Measurements from ENCODE around the gene DERA.

The DERA gene

GRCh38 chr12:15918066-15918465 lies 6.9 kb downstream of the DERA start:
- Histone ChIP-seq H2BK12ac (ENCODE audit: low read length) (no peak overlapping the region), H3K9ac (ENCODE audit: low read depth, low read length, poor library complexity) (no peak overlapping the region), H3K9me3 (replicated peaks in 1 of 2; ENCODE audit: control insufficient read depth in 2 of 2, insufficient read depth in 1 of 2, low read depth in 1 of 2, low read length in 2 of 2) (peaks cover 0 to 2% of the 10 kb centered on the region in 2 donors), H2BK120ac (ENCODE audit: low read depth, low read length) (no peak overlapping the region), H4K8ac (ENCODE audit: low read depth, low read length) (no peak overlapping the region), H3K18ac (ENCODE audit: low read length) (peak overlapping the region; percentile 77), H3K36me3 (replicated peaks in 1 of 2; ENCODE audit: control insufficient read depth in 2 of 2, insufficient read depth in 2 of 2, low read length in 2 of 2) (peaks cover 0 to 8% of the 10 kb centered on the region in 2 donors), H4K91ac (ENCODE audit: low read depth, low read length, poor library complexity) (no peak overlapping the region), H3K14ac (ENCODE audit: low read length) (no peak overlapping the region), H3K4me3 (ENCODE audit: low read length in 2 of 2) (no peak overlapping the region), H2BK5ac (ENCODE audit: low read length) (no peak overlapping the region), H2BK15ac (ENCODE audit: low read length) (no peak overlapping the region), H3K4me1 (ENCODE audit: control insufficient read depth in 2 of 2, insufficient read depth in 1 of 2, low read depth in 1 of 2, low read length in 2 of 2) (peaks cover 8 to 13% of the 10 kb centered on the region in 2 donors), H2AK5ac (ENCODE audit: low read depth, low read length) (no peak overlapping the region), H3K4me2 (ENCODE audit: insufficient read depth, low read length, poor library complexity, severe bottlenecking) (no peak overlapping the region), H3K27ac (replicated peaks; ENCODE audit: low read length) (no peak overlapping the region), H3K79me1 (ENCODE audit: low read depth, low read length) (no peaks in the 10 kb centered on the region), H3K27me3 (ENCODE audit: control insufficient read depth in 3 of 3, insufficient read depth in 3 of 3, low read depth in 1 of 3, low read length in 3 of 3) (no peaks in the 10 kb centered on the region), H3K4ac (ENCODE audit: low read length) (no peak overlapping the region), H2AFZ (ENCODE audit: low read length) (no peak overlapping the region), H3K23ac (ENCODE audit: low read depth, low read length, poor library complexity) (no peak overlapping the region)
- DNase-seq (ENCODE audit: low spot score) = no peak
- WGBS, 2 donors (ENCODE audit: extremely low coverage in 2 of 2, insufficient read length in 2 of 2, insufficient replicate concordance in 1 of 2) = no CpG with 5 or more reads among the region's 7 CpGs

- Histone ChIP-seq H4K8ac (ENCODE audit: low read depth, low read length) (no peak overlapping the region), H2BK120ac (ENCODE audit: low read depth, low read length) (no peak overlapping the region), H3K4me2 (ENCODE audit: insufficient read depth, low read length, poor library complexity, severe bottlenecking) (no peak overlapping the region), H3K27ac (replicated peaks; ENCODE audit: low read length) (no peak overlapping the region), H3K79me1 (ENCODE audit: low read depth, low read length) (no peaks in the 10 kb centered on the region), H2AK5ac (ENCODE audit: low read depth, low read length) (no peak overlapping the region), H3K4me1 (ENCODE audit: control insufficient read depth in 2 of 2, insufficient read depth in 1 of 2, low read depth in 1 of 2, low read length in 2 of 2) (peaks cover 8 to 13% of the 10 kb centered on the region in 2 donors), H3K36me3 (replicated peaks in 1 of 2; ENCODE audit: control insufficient read depth in 2 of 2, insufficient read depth in 2 of 2, low read length in 2 of 2) (peaks cover 0 to 8% of the 10 kb centered on the region in 2 donors), H2AFZ (ENCODE audit: low read length) (no peak overlapping the region), H2BK15ac (ENCODE audit: low read length) (no peak overlapping the region), H4K91ac (ENCODE audit: low read depth, low read length, poor library complexity) (no peak overlapping the region), H2BK5ac (ENCODE audit: low read length) (no peak overlapping the region), H3K4me3 (ENCODE audit: low read length in 2 of 2) (no peak overlapping the region), H3K23ac (ENCODE audit: low read depth, low read length, poor library complexity) (no peak overlapping the region), H3K9me3 (replicated peaks in 1 of 2; ENCODE audit: control insufficient read depth in 2 of 2, insufficient read depth in 1 of 2, low read depth in 1 of 2, low read length in 2 of 2) (peaks cover 0 to 2% of the 10 kb centered on the region in 2 donors), H3K4ac (ENCODE audit: low read length) (no peak overlapping the region), H3K14ac (ENCODE audit: low read length) (no peak overlapping the region), H3K18ac (ENCODE audit: low read length) (no peak overlapping the region), H3K27me3 (ENCODE audit: control insufficient read depth in 3 of 3, insufficient read depth in 3 of 3, low read depth in 1 of 3, low read length in 3 of 3) (no peaks in the 10 kb centered on the region), H3K9ac (ENCODE audit: low read depth, low read length, poor library complexity) (no peak overlapping the region), H2BK12ac (ENCODE audit: low read length) (no peak overlapping the region)
- DNase-seq (ENCODE audit: low spot score) = no peak
- WGBS, 2 donors (ENCODE audit: extremely low coverage in 2 of 2, insufficient read length in 2 of 2, insufficient replicate concordance in 1 of 2) = no CpG with 5 or more reads among the region's 2 CpGs
These were observed 8.3 kb downstream of the DERA start for GRCh38 chr12:15919418-15919817.

GRCh38 chr12:15924956-15925355 lies 13.8 kb downstream of the DERA start:
- Histone ChIP-seq H3K4me3 (ENCODE audit: low read length in 2 of 2) (no peak overlapping the region), H3K4me2 (ENCODE audit: insufficient read depth, low read length, poor library complexity, severe bottlenecking) (no peak overlapping the region), H3K9me3 (replicated peaks in 1 of 2; ENCODE audit: control insufficient read depth in 2 of 2, insufficient read depth in 1 of 2, low read depth in 1 of 2, low read length in 2 of 2) (peaks cover 0 to 2% of the 10 kb centered on the region in 2 donors), H2BK12ac (ENCODE audit: low read length) (no peak overlapping the region), H3K23ac (ENCODE audit: low read depth, low read length, poor library complexity) (no peak overlapping the region), H2AK5ac (ENCODE audit: low read depth, low read length) (no peak overlapping the region), H2AFZ (ENCODE audit: low read length) (no peak overlapping the region), H3K9ac (ENCODE audit: low read depth, low read length, poor library complexity) (no peak overlapping the region), H3K79me1 (ENCODE audit: low read depth, low read length) (no peaks in the 10 kb centered on the region), H3K4ac (ENCODE audit: low read length) (no peak overlapping the region), H4K8ac (ENCODE audit: low read depth, low read length) (no peak overlapping the region), H3K27ac (replicated peaks; ENCODE audit: low read length) (no peak overlapping the region), H2BK120ac (ENCODE audit: low read depth, low read length) (no peak overlapping the region), H3K27me3 (ENCODE audit: control insufficient read depth in 3 of 3, insufficient read depth in 3 of 3, low read depth in 1 of 3, low read length in 3 of 3) (no peaks in the 10 kb centered on the region), H4K91ac (ENCODE audit: low read depth, low read length, poor library complexity) (no peak overlapping the region), H3K18ac (ENCODE audit: low read length) (no peak overlapping the region), H3K14ac (ENCODE audit: low read length) (no peak overlapping the region), H3K36me3 (replicated peaks in 1 of 2; ENCODE audit: control insufficient read depth in 2 of 2, insufficient read depth in 2 of 2, low read length in 2 of 2) (no peaks in the 10 kb centered on the region), H2BK5ac (ENCODE audit: low read length) (no peak overlapping the region), H3K4me1 (ENCODE audit: control insufficient read depth in 2 of 2, insufficient read depth in 1 of 2, low read depth in 1 of 2, low read length in 2 of 2) (peaks cover 11 to 14% of the 10 kb centered on the region in 2 donors), H2BK15ac (ENCODE audit: low read length) (no peak overlapping the region)
- no peak for DNase-seq (ENCODE audit: low spot score)
- WGBS, 2 donors (ENCODE audit: extremely low coverage in 2 of 2, insufficient read length in 2 of 2, insufficient replicate concordance in 1 of 2) = no CpG with 5 or more reads among the region's 1 CpG

- no peak for DNase-seq (ENCODE audit: low spot score)
- WGBS, 2 donors (ENCODE audit: extremely low coverage in 2 of 2, insufficient read length in 2 of 2, insufficient replicate concordance in 1 of 2) = no CpG with 5 or more reads among the region's 2 CpGs
- no peak overlapping the region for H3K14ac ChIP-seq (ENCODE audit: low read length)
- no peaks in the 10 kb centered on the region for H3K36me3 ChIP-seq (replicated peaks in 1 of 2; ENCODE audit: control insufficient read depth in 2 of 2, insufficient read depth in 2 of 2, low read length in 2 of 2)
- H3K4me3 ChIP-seq (ENCODE audit: low read length in 2 of 2) = no peak overlapping the region
- no peak overlapping the region for H3K23ac ChIP-seq (ENCODE audit: low read depth, low read length, poor library complexity)
- no peak overlapping the region for H3K27ac ChIP-seq (replicated peaks; ENCODE audit: low read length)
- peak overlapping the region; percentile 64 for H2AFZ ChIP-seq (ENCODE audit: low read length)
- H2BK120ac ChIP-seq (ENCODE audit: low read depth, low read length) = no peak overlapping the region
- H3K9me3 ChIP-seq (replicated peaks in 1 of 2; ENCODE audit: control insufficient read depth in 2 of 2, insufficient read depth in 1 of 2, low read depth in 1 of 2, low read length in 2 of 2) = no peaks in the 10 kb centered on the region
- H3K4me2 ChIP-seq (ENCODE audit: insufficient read depth, low read length, poor library complexity, severe bottlenecking) = no peak overlapping the region
- no peaks in the 10 kb centered on the region for H3K27me3 ChIP-seq (ENCODE audit: control insufficient read depth in 3 of 3, insufficient read depth in 3 of 3, low read depth in 1 of 3, low read length in 3 of 3)
- no peak overlapping the region for H3K18ac ChIP-seq (ENCODE audit: low read length)
- H2BK12ac ChIP-seq (ENCODE audit: low read length) = no peak overlapping the region
- H4K8ac ChIP-seq (ENCODE audit: low read depth, low read length) = no peak overlapping the region
- no peaks in the 10 kb centered on the region for H3K79me1 ChIP-seq (ENCODE audit: low read depth, low read length)
- peaks cover 10 to 19% of the 10 kb centered on the region in 2 donors for H3K4me1 ChIP-seq (ENCODE audit: control insufficient read depth in 2 of 2, insufficient read depth in 1 of 2, low read depth in 1 of 2, low read length in 2 of 2)
- no peak overlapping the region for H3K9ac ChIP-seq (ENCODE audit: low read depth, low read length, poor library complexity)
- H2BK5ac ChIP-seq (ENCODE audit: low read length) = no peak overlapping the region
- no peak overlapping the region for H2BK15ac ChIP-seq (ENCODE audit: low read length)
- no peak overlapping the region for H3K4ac ChIP-seq (ENCODE audit: low read length)
- H4K91ac ChIP-seq (ENCODE audit: low read depth, low read length, poor library complexity) = no peak overlapping the region
- no peak overlapping the region for H2AK5ac ChIP-seq (ENCODE audit: low read depth, low read length)
These were observed 17.2 kb downstream of the DERA start for GRCh38 chr12:15928346-15928745.

All from neuronal stem cell (in vitro differentiated cells).